DND-41 (cell line): ENCODE results near the gene SYNDIG1.

Source experiments
- ATAC-seq: fragments of 200-7000 bp; cut with Tn5 transposase; 3 replicates; pipeline ENCODE4 v1.9.1; 2021; ENCODE audit warnings: low read depth; ENCODE audit not compliant: insufficient read depth
- DNase-seq: peaks from one replicate; pipeline ENCODE4 v3.0.0-alpha.2; 2020
- H2AFZ ChIP-seq: 2 replicates; pipeline ENCODE4 v1.6.0; 2012; ENCODE audit warnings: low read depth, low read length
- H3K27ac ChIP-seq: 2 replicates; pipeline ENCODE4 v1.5.1; 2012; ENCODE audit warnings: low read length, inconsistent platforms
- H3K27me3 ChIP-seq: fragments of 200-600 bp; sonication (generic); 2 replicates; pipeline ENCODE4 v1.6.0; 2012; ENCODE audit warnings: low read length, mild to moderate bottlenecking, inconsistent platforms; ENCODE audit not compliant: insufficient read depth, poor library complexity
- H3K36me3 ChIP-seq: 2 replicates; pipeline ENCODE4 v1.5.1; 2012; ENCODE audit warnings: low read length, inconsistent platforms; ENCODE audit not compliant: insufficient read depth
- H3K4me1 ChIP-seq: 2 replicates; pipeline ENCODE4 v1.5.1; 2012; ENCODE audit warnings: mild to moderate bottlenecking, low read length; ENCODE audit not compliant: insufficient read depth
- H3K4me2 ChIP-seq: 2 replicates; pipeline ENCODE4 v1.6.0; 2012; ENCODE audit warnings: mild to moderate bottlenecking, moderate library complexity, low read length, inconsistent platforms; ENCODE audit not compliant: insufficient read depth
- H3K4me3 ChIP-seq, 2 experiments: fragments of 200-600 bp in 1 of 2; shearing (Covaris generic) in 1 of 2; 2 replicates each; pipeline ENCODE4 v1.5.1; 2012 to 2016; ENCODE audit warnings: inconsistent platforms in 2 of 2, low read length in 2 of 2, mild to moderate bottlenecking in 2 of 2, low read depth in 1 of 2, moderate library complexity in 1 of 2
- H3K79me2 ChIP-seq: 2 replicates; pipeline ENCODE4 v1.6.0; 2012; ENCODE audit warnings: low read length, inconsistent platforms; ENCODE audit not compliant: insufficient read depth
- H3K9ac ChIP-seq: 2 replicates; pipeline ENCODE4 v1.6.0; 2012; ENCODE audit warnings: low read depth, mild to moderate bottlenecking, inconsistent platforms, low read length, moderate library complexity
- H3K9me3 ChIP-seq: 2 replicates; pipeline ENCODE4 v1.5.1; 2012; ENCODE audit warnings: low read length, moderate library complexity, mild to moderate bottlenecking, inconsistent platforms; ENCODE audit not compliant: insufficient read depth, severe bottlenecking
- H4K20me1 ChIP-seq: 2 replicates; pipeline ENCODE4 v1.6.0; 2012; ENCODE audit warnings: low read length; ENCODE audit not compliant: insufficient read depth
- CTCF ChIP-seq: IDR thresholded peaks from 2 replicates; pipeline ENCODE4 v1.5.1; 2012; ENCODE audit warnings: borderline replicate concordance, low read length, moderate library complexity, mild to moderate bottlenecking; ENCODE audit not compliant: poor library complexity, severe bottlenecking; ENCODE audit errors: extremely low read depth
- EZH2 ChIP-seq: IDR thresholded peaks from 3 replicates; pipeline ENCODE4 v1.6.1; 2012; ENCODE audit warnings: borderline replicate concordance, low read depth, mild to moderate bottlenecking, moderate library complexity, low read length, inconsistent platforms; ENCODE audit not compliant: severe bottlenecking

SYNDIG1 gene

GRCh38 chr20:24637941-24638340, 168.5 kb downstream of the SYNDIG1 start:
- Histone ChIP-seq H3K4me2 (no peak overlapping the region), H3K9ac (no peak overlapping the region), H3K27ac (no peak overlapping the region), H3K27me3 (no peaks in the 10 kb centered on the region), H3K9me3 (no peaks in the 10 kb centered on the region), H3K79me2 (no peaks in the 10 kb centered on the region), H4K20me1 (no peaks in the 10 kb centered on the region), H3K4me3 (no peak overlapping the region), H2AFZ (no peak overlapping the region), H3K36me3 (no peaks in the 10 kb centered on the region), H3K4me1 (no peaks in the 10 kb centered on the region)
- no peak for DNase-seq
- TF ChIP-seq EZH2 (no peak), CTCF (no peak)
- no peak for ATAC-seq

GRCh38 chr20:24638591-24639548, 169.4 kb downstream of the SYNDIG1 start:
- H3K27ac ChIP-seq = no peak overlapping the region
- no peaks in the 10 kb centered on the region for H4K20me1 ChIP-seq
- no peak overlapping the region for H3K9ac ChIP-seq
- no peaks in the 10 kb centered on the region for H3K4me1 ChIP-seq
- no peaks in the 10 kb centered on the region for H3K27me3 ChIP-seq
- H3K4me3 ChIP-seq = no peak overlapping the region
- H3K9me3 ChIP-seq = no peaks in the 10 kb centered on the region
- ATAC-seq = peak; percentile 49; the same call in 2 of the 3 replicates
- H3K79me2 ChIP-seq = no peaks in the 10 kb centered on the region
- DNase-seq = no peak
- H3K4me2 ChIP-seq = no peak overlapping the region
- no peaks in the 10 kb centered on the region for H3K36me3 ChIP-seq
- H2AFZ ChIP-seq = no peak overlapping the region
- TF ChIP-seq CTCF (no peak), EZH2 (no peak)

- DNase-seq = no peak
- no peaks in the 10 kb centered on the region for H3K27me3 ChIP-seq
- no peaks in the 10 kb centered on the region for H3K79me2 ChIP-seq
- no peak overlapping the region for H3K27ac ChIP-seq
- H3K4me3 ChIP-seq = no peak overlapping the region
- no peaks in the 10 kb centered on the region for H3K4me1 ChIP-seq
- no peak for ATAC-seq
- H4K20me1 ChIP-seq = no peaks in the 10 kb centered on the region
- H3K36me3 ChIP-seq = no peaks in the 10 kb centered on the region
- H3K9me3 ChIP-seq = no peaks in the 10 kb centered on the region
- H3K4me2 ChIP-seq = no peak overlapping the region
- H2AFZ ChIP-seq = no peak overlapping the region
- no peak overlapping the region for H3K9ac ChIP-seq
- TF ChIP-seq CTCF = no peak
- TF ChIP-seq EZH2 = no peak
Measured at GRCh38 chr20:24640276-24640675, 170.8 kb downstream of the SYNDIG1 start.
